NCI-H510A treated with DMSO at 0.1 percent for 48 hours (cell line): ENCODE measurements around the gene CEP170B.
"Not testable (repeated sequence)": the region's sequence is repeated elsewhere in the genome, so short reads cannot be mapped to it uniquely, and the experiment has no call there.

ENCODE experiments used
- DNase-seq: peaks from one replicate; lab custom pipeline; 2025; lab: John Stamatoyannopoulos, UW

Gene CEP170B

GRCh38 chr14:104879201-104879982, 14.3 kb downstream of the CEP170B start:
- DNase-seq: no peak

GRCh38 chr14:104879983-104880565, 15.0 kb downstream of the CEP170B start:
- no peak for DNase-seq

- DNase-seq: no peak
Measured at GRCh38 chr14:104880584-104881210, 15.6 kb downstream of the CEP170B start.

GRCh38 chr14:104881369-104881979, 16.4 kb downstream of the CEP170B start:
- peak; percentile 12 for DNase-seq

- DNase-seq: peak; percentile 83
Measured at GRCh38 chr14:104882325-104882973, 17.4 kb downstream of the CEP170B start.

- DNase-seq: no peak
Measured at GRCh38 chr14:104882991-104883660, 18.1 kb downstream of the CEP170B start.

- no peak for DNase-seq
Measured at GRCh38 chr14:104883681-104884361, 18.8 kb downstream of the CEP170B start.

- DNase-seq: not testable (repeated sequence)
Measured at GRCh38 chr14:104884381-104884780, 19.3 kb downstream of the CEP170B start.

GRCh38 chr14:104885031-104885972, 20.2 kb downstream of the CEP170B start:
- DNase-seq: no peak

- DNase-seq: no peak
Measured at GRCh38 chr14:104885973-104886689, 21.1 kb downstream of the CEP170B start.

- no peak for DNase-seq
Measured at GRCh38 chr14:104886690-104887622, 21.9 kb downstream of the CEP170B start.

GRCh38 chr14:104887623-104888488, 22.8 kb downstream of the CEP170B start:
- DNase-seq: no peak

GRCh38 chr14:104888489-104889374, 23.7 kb downstream of the CEP170B start:
- no peak for DNase-seq

GRCh38 chr14:104889375-104889757, 24.3 kb downstream of the CEP170B start:
- DNase-seq: no peak

GRCh38 chr14:104890292-104890691, 25.2 kb downstream of the CEP170B start:
- DNase-seq: not testable (repeated sequence)

- no peak for DNase-seq
Measured at GRCh38 chr14:104891121-104891551, 26.1 kb downstream of the CEP170B start.
